Activated CD8-positive, alpha-beta memory T cell treated with anti-CD3 and anti-CD28 coated beads for 24 hours (primary cell): ENCODE data around the gene MTHFD1.

Experiments used
- DNase-seq: peaks from one replicate; pipeline ENCODE4 v3.0.0-alpha.2; 2020

Gene MTHFD1

DNA sequence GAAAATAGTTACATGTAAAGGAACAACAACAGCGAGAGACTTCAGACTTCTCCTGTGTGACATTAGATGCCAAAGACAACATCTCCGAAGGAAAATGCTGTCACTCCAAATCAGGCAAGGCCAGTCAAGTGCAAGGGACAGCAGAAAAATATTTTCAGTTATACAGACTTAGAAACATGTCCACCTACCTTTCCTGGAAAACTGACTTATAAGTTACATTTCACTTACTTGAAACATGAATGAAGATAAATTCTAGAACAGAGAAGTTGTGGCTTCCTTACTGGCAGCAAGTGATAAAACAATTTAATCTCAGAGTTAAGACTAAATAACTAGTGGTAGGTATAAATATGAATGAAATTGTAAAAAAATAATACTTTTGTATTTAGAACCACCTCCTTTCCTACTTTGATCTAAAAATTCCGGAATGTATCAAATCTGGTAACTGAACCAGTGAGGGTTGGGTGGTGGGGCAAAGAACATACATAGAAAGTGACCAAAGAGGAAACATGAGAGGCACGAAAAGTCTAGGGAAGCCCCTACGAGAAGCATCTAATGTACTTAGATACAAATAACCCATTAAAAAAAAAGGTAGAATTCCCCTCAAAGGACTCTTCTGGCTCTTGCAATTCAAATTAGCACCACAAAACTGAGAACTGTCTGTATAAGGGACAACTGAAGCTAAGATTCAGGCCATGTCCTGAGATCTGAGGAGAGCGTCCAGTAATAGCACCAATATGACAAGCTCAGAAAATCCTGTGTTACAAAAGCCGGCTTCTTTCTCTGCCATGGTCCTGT lies 21.2 kb downstream of the MTHFD1 start:
- no peak for DNase-seq

DNA sequence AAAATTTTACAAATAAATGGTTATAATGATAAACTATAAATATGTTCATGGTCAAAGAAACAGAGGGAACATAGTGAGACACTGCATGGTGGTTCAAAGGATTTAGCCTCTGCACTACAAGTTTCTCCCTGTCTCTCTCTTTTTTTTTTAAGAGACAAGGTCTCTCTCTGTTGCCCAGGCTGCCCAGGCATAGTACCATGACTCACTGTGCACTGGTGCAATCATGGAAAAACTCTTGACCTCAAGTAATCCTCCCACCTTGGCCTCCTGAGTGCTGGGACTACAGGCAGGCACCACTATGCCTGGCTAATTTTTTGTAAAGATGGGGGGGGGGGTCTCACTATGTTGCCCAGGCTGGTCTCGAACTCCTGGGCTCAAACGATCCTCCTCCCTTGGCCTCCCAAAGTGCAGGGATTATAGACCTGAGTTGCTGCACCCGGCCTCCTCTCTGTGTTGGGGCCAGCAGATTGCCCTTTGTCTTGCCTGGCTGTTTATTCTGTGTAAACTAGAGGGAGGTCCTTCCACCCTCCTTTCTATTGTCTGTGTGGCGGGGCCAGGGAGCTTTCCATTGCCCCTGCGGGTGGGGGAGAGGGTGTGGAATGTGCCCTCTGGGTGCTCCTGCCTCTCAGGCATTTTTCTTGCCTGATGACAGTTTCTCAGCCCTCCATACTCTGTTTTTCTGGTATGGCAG lies 22.1 kb downstream of the MTHFD1 start:
- DNase-seq: no peak

DNA sequence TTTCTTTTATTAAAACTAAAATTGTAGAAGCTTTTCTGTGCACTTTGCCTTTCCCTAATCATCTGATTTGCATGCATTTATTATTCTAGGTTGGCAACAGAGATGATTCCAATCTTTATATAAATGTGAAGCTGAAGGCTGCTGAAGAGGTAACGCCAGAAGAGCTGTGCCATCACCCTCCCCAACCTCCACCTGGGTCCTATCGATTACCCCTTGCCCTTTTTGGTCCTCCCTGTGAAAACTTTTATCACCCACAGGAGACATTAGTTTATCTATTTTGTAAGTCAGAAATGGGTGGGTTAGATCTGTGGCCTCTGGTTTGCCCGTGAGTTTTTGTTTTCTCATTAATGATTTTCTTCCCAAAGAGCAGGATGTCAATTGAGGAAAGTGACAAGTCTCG lies 22.8 kb downstream of the MTHFD1 start:
- no peak for DNase-seq

DNA sequence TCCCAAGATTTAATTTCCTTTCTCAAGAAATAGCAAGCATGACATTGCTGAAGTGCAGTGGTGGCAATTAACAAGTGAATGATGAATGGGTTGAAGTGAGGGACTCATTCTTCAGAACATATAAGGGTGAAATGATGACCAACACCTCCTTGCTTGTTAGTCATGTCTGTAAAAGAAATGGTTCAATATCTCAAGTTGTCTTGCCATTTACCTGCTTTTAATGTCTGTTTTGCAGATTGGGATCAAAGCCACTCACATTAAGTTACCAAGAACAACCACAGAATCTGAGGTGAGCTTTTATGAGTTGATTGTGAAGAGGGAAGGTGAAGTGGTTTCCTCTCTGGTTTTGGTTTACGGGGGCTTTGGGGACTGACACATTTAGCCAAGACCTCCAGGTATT lies 24.1 kb downstream of the MTHFD1 start:
- DNase-seq: no peak

DNA sequence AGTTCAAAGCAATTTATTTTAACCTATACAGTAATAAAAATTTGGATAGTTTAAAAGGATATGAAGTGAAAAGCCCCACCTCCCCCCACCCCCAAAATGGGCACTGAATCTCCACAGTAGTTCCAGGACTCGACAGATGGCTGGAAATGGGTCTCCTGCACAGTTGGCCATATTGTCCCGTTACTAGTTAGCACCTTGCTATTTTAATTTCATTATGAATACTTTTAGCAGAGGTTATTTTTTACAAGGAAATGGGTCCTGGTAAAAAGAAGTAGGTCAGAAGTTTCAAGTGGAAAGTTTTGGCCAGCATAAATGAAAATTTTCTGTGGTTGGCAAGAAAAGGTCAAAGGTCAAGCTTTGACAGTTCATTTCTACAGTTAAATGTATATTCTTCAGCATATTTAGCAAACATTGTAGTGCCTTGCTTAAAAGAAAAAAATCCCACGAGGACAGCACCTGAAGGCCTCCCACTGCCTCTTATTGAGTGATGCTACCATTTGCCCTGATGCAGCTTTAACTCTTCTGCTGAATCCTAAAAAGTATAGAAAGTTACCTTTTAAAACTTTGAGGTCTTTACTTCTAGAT lies 28.3 kb downstream of the MTHFD1 start:
- DNase-seq: no peak

DNA sequence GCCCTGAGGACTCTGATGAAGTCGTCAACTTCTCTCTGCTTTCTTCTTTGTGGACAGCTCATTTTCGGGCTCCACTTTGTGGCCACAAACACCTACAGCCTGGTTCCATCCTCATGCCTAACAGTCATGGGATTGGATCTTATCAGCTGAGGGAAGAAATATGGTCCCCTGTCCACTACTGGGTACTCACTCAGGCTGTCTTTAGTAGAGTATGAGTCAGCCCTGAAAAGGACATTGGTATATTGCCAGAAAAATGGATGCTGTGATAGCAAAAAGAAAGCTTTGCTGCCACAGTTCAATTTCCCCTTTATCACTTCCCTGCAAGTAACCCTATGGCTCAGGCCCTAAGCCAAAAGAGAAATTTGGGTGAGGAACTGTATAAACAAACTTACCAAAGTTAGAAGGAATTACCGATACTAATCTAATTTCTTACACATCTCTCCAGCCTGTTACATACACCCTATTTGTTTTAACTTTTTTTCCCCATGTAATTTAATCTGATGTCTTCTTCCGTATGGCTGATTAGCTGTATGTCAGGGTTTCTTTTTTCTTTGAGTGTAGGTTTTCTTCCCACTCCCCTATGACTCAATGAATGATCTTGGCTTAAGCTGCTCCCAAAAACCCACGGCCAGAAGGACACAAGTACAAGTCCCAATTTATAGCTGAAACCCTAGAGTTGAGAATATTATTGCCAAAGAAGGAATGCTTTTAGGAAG lies 29.1 kb downstream of the MTHFD1 start:
- no peak for DNase-seq

DNA sequence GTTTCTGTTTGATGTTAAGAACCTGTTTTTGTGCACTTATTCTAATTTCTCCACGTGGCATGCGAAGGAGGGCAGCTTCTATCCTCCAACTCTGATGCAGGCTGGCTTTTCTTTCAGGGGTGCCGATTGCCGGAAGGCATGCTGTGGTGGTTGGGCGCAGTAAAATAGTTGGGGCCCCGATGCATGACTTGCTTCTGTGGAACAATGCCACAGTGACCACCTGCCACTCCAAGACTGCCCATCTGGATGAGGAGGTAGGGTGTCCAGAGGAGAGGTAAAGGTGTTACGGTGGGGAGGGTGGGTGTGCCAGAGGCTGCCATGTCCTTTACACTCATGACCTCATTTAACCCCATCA lies 29.6 kb downstream of the MTHFD1 start:
- DNase-seq: no peak

DNA sequence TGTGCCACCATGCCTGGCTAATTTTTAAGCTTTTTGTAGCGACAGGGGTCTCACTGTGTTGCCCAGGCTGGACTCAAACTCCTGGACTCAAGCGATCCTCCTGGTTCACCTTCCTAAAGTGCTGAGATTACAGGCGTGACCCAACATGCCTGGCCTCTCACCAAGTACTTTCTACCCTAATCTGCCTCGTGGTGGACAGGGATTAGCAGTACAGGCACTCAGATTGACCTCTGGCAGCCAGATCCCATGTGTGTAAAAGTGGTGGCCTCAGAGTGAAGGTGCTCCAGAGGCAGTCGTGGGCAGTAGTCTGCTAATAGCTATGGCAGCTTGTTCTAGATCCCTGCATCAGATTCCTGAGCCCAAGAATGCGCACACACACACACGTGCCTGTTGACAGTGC lies 30.9 kb downstream of the MTHFD1 start:
- no peak for DNase-seq

DNA sequence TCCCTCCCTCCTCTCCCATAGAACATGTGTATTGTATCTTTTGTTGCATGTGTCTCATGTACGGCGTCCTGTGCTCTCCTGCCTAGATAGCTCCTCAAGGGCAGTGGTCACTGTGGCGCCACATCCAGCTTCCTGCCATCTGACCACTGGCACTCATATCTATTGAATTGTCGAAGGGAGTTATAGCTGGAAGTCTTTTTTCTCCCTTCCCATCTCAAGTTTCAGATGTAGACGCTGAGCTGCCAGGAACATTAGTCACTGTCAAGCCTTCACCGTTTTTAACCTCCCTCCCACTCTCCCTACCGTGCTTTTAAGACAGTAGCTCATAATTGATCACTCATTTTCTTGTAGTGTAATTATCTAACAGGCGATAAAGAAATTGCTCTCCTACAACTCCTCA lies 33.0 kb downstream of the MTHFD1 start:
- DNase-seq: no peak

DNA sequence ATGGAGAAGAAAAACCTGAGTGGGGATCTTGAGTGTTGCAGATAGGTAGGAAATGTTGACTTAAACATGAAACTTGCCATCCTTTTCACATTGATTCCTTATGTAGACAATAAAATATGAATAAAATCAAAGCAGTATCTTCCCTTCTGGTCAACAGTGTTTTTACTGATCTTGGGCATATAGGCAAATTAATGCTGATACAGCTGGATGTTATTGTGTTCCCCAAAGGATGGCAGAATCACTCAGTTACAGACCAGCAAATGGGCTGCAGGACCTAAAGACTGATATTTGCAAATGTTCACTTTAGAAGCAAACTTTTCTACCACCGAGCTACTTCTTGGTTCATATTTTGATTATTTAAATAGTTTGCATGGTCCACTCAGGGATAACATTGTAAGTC lies 33.9 kb downstream of the MTHFD1 start:
- DNase-seq: no peak

DNA sequence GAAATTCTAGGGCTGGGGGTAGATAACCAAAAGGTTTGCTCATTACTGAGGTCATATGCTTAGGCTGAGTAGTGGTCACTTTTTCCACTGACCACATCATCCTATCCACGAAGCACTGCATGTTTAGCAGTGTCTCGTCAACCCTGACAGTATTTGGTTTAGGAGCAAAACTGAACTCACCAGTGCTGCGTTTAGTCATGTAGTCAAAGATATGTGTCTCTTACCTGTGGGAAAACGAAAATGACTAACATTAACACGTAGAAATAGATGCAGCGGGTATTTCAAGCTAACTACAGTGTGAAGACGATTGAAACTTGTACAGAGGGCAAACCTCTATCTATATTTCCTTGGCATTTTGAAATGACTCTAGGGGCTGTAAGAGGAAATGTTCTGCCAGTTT lies 34.6 kb downstream of the MTHFD1 start:
- DNase-seq: no peak

DNA sequence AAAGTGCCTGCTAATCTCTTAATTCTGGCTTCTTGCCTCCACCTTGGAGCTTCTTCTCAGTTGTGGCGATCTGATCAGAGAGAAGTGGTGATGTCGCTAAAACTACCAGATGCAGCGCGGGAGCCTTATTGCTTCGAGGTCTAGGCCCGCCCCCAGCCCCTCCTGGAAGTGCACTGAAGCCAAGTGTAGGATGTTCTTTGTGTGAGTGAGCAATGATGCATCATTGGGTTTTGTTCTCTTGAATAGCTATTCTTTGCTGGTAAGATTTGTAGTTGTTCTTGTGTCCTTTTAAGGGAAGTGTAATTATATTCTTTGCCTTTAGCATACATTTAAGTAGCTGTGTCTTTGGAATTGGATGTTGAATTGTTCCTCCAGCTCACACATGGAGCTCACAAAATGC lies 35.8 kb downstream of the MTHFD1 start:
- DNase-seq: no peak

DNA sequence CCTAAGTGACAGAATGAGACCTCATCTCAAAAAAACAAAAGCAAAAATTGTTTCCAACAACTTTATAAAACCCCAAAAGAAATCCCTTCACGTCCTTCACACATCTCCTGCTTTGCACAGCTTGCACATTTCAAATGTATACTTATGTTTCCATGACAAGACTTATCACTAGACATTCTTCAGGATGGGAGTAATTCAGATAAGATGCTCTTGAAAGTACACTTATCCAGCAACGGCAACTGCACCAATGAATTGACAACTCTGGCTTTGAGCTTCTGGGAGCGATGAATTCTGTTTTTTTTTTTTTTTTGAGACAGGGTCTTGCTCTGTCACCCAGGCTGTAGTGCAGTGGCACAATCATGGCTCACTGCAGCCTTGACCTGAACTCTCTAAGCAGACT lies 46.4 kb downstream of the MTHFD1 start:
- DNase-seq: no peak

DNA sequence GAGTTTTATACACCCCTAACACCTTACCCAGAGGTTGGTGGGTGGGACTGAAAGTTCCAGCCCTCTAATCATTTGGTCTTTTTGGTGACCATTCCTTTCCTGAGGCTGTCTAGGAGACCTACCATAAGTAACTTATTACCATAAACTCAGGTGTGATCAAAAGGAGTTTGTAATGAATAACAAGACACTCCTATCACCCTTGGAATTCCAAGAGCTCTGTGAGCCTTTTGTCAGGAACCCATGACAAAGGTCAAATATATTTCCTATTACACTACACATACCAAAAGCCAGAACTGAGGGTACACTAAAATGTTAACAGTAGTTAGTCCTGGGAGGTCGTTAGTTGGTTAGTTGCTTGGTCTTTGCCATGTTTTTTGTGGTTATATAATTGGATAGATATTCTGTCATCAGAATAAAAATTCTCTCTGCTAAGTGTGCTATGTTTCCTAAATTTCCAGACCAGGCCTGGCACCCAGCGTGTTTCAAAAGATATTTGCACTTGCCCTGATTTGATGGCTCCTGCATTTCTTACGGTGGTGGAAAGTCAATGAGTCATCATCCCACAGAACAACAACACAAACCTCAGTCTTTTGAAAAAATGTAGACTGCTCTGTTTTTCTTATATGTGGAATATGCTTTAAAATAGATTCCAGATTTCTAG lies 50.2 kb downstream of the MTHFD1 start:
- peak; percentile 52 for DNase-seq

DNA sequence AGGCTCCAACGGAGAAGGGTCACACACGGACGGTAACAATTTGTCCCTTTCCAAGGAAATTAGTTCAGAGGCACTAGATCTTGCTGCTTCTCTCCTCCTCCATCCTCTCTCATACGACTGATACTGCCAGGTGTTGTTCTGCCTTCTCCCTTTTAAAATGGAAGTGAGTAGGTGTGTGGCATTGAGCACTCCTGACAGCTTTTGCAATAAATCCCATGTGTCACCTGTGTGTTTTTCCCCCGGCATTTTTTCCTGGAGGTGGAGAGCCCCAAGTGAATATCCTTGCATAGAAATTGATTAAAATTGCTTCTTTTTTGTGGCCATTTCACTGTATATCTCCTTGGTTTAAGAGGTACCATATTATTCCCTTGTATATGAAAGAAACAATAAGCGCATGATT lies 51.0 kb downstream of the MTHFD1 start:
- peak; percentile 19 for DNase-seq

DNA sequence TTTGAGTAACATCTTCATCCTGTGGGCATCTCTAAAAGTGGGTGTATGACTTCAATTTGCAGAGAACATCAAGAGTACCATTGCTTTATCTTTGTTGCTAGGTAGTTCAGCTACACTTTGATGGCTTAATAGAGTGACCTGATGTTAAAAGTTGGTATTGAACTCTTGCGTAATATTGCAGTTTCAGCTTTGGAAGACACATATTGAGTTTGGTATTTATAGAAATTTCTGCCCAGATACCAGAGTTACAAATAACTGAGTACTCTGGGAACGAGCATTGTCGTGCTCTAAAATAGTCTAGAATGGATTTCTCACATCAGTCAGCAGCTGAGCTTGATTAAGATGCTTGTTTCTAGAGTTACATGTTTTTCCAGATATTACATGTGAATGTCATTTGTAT lies 52.3 kb downstream of the MTHFD1 start:
- DNase-seq: no peak

DNA sequence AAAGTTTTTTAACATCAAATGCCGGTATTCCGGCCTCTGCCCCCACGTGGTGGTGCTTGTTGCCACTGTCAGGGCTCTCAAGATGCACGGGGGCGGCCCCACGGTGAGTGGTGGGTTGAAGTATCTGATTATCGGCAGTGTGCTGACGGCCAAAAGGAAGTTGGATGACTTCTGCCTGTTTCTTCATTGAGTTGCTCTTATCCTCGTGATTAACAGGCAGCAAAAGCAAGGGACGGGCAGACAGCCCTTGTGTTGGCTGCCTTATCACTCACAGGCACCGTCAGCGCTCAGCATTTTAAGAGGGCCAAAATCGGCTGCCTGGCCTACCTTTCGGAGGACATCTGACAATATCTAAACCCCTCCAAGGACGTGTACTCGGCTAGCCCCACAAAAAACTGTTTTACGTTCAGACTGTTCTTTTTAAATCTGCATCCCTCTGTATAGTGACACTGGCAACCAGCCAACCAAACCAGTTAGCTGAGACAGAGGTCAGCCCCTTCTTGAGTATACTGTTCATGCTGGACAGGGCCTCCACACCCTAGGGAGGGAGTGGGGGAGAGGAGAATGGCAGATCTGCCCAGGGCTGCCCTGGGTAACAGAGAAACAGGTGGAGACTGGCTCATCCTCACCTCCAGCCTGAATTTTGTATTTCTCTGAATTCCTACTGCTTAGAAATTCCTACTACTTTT lies 54.3 kb downstream of the MTHFD1 start:
- DNase-seq: no peak

DNA sequence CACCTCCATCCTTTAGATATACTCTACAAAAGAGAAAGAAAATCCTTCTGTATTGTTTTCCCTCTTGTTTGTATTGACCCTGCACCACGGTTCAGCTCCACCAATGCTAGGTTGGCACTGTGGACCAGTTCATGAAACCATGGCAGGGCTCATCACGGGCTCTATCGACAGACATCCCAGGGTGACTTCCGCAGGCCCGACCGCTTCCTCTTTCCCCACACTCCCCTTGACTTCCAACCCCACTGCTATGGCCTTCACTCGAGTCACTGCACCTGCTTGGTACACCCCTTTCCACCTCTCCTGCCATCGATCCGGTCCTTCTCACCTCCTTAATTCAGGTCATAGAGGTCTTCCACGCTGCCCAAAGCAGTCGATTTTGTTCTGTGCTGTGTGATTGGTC lies 56.0 kb downstream of the MTHFD1 start:
- DNase-seq: no peak

DNA sequence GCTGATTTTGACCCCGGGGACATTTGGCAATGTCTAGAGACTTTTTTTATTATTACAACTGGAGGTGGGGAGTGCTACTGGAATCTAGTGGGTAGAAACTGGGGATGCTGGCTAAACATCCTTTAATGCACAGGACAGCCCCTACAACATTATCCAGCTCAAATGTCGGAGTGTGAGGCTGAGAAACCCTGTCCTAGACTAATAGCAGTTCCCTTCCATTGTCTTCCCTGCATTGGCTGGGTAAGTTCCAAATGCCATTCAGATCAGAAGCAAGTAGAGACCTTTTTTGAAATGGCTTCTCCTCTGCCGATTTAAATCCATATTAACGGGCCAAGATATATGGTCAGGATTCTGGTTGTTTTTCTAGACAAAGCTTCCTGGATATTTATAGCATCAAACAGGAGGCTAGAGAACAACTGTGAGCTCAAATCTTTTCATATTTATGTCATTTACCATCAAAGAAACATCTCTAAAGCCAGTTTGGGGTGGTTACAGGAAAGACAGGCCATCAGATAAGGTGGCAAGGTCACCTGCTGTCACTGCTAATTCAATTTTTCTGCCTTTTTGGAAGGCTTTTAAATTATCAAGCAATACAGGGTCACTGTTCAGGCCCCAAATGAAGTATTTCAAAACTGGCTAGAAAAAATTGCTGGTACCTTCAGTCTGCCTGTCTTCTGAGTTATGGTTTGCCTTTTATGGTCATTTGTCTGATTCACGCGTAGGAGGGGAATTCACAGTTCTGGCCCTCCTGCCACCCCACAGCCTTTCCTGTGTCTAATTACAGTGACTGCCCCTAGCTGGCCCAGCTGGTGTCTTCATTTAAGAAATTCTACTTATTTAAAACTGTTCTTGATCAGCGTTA lies 57.1 kb downstream of the MTHFD1 start:
- no peak for DNase-seq

DNA sequence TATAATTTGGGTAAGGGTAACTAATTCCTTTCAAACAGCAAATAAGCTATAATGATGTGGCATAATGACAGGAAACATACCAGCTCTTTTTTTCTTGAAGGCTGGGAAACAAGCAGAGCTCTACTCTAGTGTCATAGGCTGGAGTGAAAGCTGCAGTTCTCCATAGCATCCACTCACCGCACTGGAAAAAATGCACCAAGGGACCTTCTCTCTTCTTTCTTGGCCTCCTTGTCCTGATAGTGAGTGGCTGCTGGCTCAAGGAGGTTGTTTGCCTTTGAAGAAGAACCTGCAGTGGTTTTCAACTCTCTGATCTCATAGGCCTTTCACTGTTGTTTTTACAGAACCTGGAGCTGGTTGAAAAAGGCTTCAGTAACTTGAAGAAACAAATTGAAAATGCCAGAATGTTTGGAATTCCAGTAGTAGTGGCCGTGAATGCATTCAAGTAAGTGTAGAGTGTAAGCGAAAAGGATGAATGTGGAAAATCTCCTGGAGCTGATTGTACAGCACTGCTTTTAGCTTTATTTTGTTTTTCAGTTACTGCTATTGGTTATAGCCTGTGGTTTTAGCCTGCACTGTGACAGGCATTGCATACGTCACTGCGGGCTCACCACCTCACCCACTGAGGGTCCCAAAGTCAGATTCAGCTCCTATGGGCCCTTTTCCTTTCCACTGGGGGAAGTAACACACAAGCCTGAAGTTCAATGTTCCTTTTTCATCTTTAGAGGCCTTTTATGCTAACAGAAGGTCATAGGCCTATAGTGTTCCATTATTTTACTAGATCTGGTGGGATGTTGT lies 59.9 kb downstream of the MTHFD1 start:
- no peak for DNase-seq

DNA sequence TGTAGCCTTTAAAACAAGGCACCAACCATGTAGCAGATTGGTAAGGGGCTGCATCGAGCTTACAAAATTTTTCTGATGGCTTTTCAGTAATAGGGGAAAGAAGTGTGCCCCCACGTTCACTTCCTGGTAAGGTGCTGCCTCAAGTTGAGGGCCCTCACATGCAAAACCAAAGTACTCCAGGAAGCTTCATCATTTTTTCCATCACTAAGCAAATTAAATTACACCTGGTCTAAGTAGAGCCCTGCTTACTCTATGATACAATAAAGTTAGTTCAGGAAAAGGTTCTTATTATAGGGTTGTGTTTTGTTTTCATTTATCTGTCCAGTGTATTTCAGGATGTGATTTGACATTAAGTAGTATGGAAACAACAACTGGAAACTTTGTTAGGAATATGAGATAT lies 62.1 kb downstream of the MTHFD1 start:
- DNase-seq: no peak
